Measurements from ENCODE around the gene TAT.
"Not testable (repeated sequence)": the region's sequence is repeated elsewhere in the genome, so short reads cannot be mapped to it uniquely, and the experiment has no call there.

TAT gene

DNA sequence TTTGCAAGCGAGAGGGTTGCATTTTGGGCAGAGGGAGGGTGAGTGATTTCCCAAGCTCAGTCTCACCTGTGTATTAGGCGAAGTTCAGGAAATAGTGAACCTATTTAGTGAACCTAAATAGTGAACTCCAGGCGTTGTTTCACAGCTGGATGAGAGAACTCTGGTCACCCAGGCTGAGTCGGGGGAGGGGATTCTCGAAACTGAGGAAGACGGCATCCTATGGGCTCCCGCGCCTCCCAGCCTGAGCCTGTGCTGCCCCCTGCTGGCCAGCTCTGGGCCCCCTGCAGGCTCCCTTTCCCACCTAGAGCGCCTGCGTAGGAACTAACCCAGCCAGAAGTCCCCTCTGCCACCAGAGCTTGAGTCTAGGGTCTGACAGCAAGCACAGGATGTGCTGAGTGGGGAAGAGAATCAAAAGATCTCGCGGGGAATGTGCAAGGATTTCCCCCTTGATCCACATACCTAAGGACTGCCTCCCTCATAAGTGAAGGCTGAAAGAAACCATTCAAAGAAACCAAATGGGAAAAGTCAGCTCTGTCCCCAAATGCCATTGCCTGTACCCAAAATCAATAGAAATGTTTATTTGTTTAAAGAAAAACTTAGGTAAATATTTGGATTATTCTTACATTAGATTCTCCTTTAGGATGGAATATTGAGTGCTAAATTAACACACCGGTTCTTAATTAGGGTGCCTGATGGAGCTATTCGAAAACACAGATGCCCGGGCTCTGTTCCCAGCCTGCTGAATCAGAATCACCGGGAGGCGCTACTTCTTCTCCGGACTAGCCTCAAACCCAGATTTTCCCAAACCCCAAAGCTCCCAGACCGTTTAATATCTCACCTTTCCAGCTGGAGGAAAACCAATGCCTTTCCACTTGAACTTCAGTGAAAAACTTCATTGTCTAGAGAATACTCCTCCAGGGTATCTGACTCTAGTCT is 34.3 kb upstream of the TAT start:
- H3K36me3 ChIP-seq (ENCODE audit: insufficient read depth, insufficient read length, low read length) = no peaks in the 10 kb centered on the region
- peak overlapping the region; percentile 32 for H3K9ac ChIP-seq (ENCODE audit: insufficient read length, low read depth)
- TF ChIP-seq ZNF274 (IDR thresholded peaks at IDR 0.05; ENCODE audit: low read depth, low read length) (no peak), YY1 (IDR thresholded peaks at IDR 0.05; ENCODE audit: insufficient read depth, insufficient read length) (no peak), SUZ12 (IDR thresholded peaks at IDR 0.05; ENCODE audit: extremely low read depth, insufficient read depth, insufficient read length) (no peak)
- no peaks in the 10 kb centered on the region for H3K27me3 ChIP-seq (ENCODE audit: insufficient read depth, insufficient read length)
- H3K9me3 ChIP-seq (ENCODE audit: insufficient read depth, low read length) = no peaks in the 10 kb centered on the region
- H3K4me3 ChIP-seq (ENCODE audit: insufficient read length, low read depth) = no peak overlapping the region
- H3K4me1 ChIP-seq (ENCODE audit: insufficient read depth, insufficient read length) = no peaks in the 10 kb centered on the region
- peak; percentile 78 for DNase-seq (ENCODE audit: low read depth, low spot score)

DNA sequence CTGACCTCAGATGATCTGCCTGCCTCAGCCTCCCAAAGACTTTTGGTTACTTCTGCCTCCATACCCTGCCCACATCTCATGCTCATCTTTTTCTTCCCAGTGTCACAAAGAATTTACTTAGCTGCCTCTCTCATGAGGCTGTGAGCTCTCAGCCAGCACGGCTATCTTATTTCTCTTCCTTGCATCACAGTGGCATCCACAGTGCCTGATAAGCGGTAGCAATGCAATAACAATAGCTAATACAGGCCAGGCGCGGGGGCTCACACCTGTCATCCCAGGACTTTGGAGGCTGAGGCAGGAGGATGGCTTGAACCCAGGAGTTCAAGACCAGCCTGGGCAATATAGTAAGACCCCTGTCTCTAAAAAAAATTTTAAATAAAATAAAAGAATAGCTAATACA is 33.6 kb upstream of the TAT start:
- no peak overlapping the region for H3K4me3 ChIP-seq (ENCODE audit: insufficient read length, low read depth)
- H3K9ac ChIP-seq (ENCODE audit: insufficient read length, low read depth) = no peak overlapping the region
- TF ChIP-seq SUZ12 (IDR thresholded peaks at IDR 0.05; ENCODE audit: extremely low read depth, insufficient read depth, insufficient read length) (no peak), YY1 (IDR thresholded peaks at IDR 0.05; ENCODE audit: insufficient read depth, insufficient read length) (no peak), ZNF274 (IDR thresholded peaks at IDR 0.05; ENCODE audit: low read depth, low read length) (no peak)
- H3K27me3 ChIP-seq (ENCODE audit: insufficient read depth, insufficient read length) = no peaks in the 10 kb centered on the region
- no peaks in the 10 kb centered on the region for H3K36me3 ChIP-seq (ENCODE audit: insufficient read depth, insufficient read length, low read length)
- no peaks in the 10 kb centered on the region for H3K4me1 ChIP-seq (ENCODE audit: insufficient read depth, insufficient read length)
- DNase-seq (ENCODE audit: low read depth, low spot score) = no peak
- H3K9me3 ChIP-seq (ENCODE audit: insufficient read depth, low read length) = no peaks in the 10 kb centered on the region

DNA sequence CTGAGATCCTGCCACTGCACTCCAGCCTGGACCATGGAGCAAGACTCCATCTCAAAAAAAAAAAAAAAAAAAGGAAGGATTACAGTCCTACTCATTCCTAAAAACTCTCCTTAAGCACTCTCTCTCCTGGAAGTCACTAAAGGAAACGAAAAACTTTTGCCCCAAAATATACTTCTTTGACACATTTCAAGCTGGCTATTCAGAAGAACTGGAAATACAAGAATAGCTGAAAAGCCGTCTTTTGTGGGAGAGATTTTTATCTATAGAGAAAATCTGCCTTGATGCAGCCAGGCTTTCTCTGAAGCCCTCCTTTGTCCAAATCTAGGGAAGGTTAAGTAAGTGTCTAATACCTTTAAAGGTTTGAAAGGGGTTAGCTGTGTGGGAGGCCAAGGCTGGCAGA is 32.2 kb upstream of the TAT start:
- Histone ChIP-seq H3K4me3 (ENCODE audit: insufficient read length, low read depth) (no peak overlapping the region), H3K27me3 (ENCODE audit: insufficient read depth, insufficient read length) (no peaks in the 10 kb centered on the region), H3K9ac (ENCODE audit: insufficient read length, low read depth) (no peak overlapping the region), H3K36me3 (ENCODE audit: insufficient read depth, insufficient read length, low read length) (no peaks in the 10 kb centered on the region), H3K9me3 (ENCODE audit: insufficient read depth, low read length) (no peaks in the 10 kb centered on the region), H3K4me1 (ENCODE audit: insufficient read depth, insufficient read length) (no peaks in the 10 kb centered on the region)
- no peak for DNase-seq (ENCODE audit: low read depth, low spot score)
- no peak for TF ChIP-seq SUZ12 (IDR thresholded peaks at IDR 0.05; ENCODE audit: extremely low read depth, insufficient read depth, insufficient read length)
- no peak for TF ChIP-seq ZNF274 (IDR thresholded peaks at IDR 0.05; ENCODE audit: low read depth, low read length)
- no peak for TF ChIP-seq YY1 (IDR thresholded peaks at IDR 0.05; ENCODE audit: insufficient read depth, insufficient read length)

DNA sequence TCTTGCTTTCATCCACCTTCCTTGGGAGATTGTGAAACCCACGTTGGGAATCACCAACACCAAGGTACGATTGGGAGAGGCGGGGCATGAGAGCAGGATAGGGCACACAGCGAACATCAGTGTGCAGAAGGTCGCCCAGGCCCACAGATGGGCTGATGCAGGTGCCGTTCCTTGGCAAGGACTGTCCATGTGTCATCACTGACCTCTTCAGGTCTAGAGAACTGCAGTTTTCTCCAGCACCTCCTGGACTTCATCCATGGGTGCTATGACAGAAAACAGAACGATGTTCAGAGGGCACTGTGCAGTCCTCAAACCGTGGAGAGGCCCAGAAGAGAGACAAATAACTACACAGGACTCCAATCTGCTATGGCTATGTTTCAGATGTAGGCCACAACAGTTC is 23.9 kb upstream of the TAT start:
- Histone ChIP-seq H3K9me3 (ENCODE audit: insufficient read depth, low read length) (no peaks in the 10 kb centered on the region), H3K4me3 (ENCODE audit: insufficient read length, low read depth) (no peak overlapping the region)
- TF ChIP-seq SUZ12 (IDR thresholded peaks at IDR 0.05; ENCODE audit: extremely low read depth, insufficient read depth, insufficient read length) (no peak), YY1 (IDR thresholded peaks at IDR 0.05; ENCODE audit: insufficient read depth, insufficient read length) (no peak), ZNF274 (IDR thresholded peaks at IDR 0.05; ENCODE audit: low read depth, low read length) (no peak)

DNA sequence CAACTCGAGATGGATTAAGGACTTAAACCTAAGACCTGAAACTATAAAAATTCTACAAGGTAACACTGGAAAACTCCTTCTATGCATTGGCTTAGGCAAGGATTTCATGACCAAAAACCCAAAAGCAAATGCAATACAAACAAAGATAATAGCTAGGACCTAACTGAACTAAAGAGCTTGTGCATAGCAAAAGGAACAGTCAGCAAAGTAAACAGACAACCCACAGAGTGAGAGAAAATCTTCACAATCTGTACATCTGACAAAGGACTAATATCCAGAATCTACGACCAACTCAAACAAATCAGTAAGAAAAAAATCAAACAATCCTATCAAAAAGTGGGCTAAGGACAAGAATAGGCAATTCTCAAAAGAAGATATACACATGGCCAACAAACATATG is 21.5 kb upstream of the TAT start:
- H3K27me3 ChIP-seq (ENCODE audit: insufficient read depth, insufficient read length); H3K9ac ChIP-seq (ENCODE audit: insufficient read length, low read depth); H3K36me3 ChIP-seq (ENCODE audit: insufficient read depth, insufficient read length, low read length); H3K4me1 ChIP-seq (ENCODE audit: insufficient read depth, insufficient read length); DNase-seq (ENCODE audit: low read depth, low spot score); H3K4me3 ChIP-seq (ENCODE audit: insufficient read length, low read depth); H3K9me3 ChIP-seq (ENCODE audit: insufficient read depth, low read length): not testable (repeated sequence)

More for the DNA sequence above, 23.9 kb upstream of the TAT start:
- Histone ChIP-seq H3K36me3 (ENCODE audit: insufficient read depth, insufficient read length, low read length) (no peaks in the 10 kb centered on the region), H3K4me1 (ENCODE audit: insufficient read depth, insufficient read length) (no peaks in the 10 kb centered on the region), H3K9ac (ENCODE audit: insufficient read length, low read depth) (no peak overlapping the region), H3K27me3 (ENCODE audit: insufficient read depth, insufficient read length) (no peaks in the 10 kb centered on the region)
- no peak for DNase-seq (ENCODE audit: low read depth, low spot score)

DNA sequence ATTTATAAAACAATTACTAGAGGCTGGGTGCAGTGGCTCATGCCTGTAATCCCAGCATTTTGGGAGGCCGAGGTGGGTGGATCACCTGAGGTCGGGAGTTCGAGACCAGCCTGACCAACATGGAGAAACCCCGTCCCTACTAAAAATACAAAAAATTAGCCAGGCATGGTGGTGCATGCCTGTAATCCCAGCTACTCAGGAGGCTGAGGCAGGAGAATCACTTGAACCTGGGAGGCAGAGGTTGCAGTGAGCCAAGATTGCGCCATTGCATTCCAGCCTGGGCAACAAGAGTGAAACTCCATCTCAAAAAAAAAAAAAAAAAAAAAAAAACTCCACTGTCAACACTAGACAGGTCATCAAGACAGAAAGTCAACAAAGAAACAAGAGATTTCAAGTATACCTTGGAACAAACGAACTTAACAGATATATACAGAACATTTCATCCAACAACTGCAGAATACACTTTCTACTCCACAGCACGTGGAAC is 18.5 kb upstream of the TAT start:
- DNase-seq (ENCODE audit: low read depth, low spot score); H3K36me3 ChIP-seq (ENCODE audit: insufficient read depth, insufficient read length, low read length): not testable (repeated sequence)

DNA sequence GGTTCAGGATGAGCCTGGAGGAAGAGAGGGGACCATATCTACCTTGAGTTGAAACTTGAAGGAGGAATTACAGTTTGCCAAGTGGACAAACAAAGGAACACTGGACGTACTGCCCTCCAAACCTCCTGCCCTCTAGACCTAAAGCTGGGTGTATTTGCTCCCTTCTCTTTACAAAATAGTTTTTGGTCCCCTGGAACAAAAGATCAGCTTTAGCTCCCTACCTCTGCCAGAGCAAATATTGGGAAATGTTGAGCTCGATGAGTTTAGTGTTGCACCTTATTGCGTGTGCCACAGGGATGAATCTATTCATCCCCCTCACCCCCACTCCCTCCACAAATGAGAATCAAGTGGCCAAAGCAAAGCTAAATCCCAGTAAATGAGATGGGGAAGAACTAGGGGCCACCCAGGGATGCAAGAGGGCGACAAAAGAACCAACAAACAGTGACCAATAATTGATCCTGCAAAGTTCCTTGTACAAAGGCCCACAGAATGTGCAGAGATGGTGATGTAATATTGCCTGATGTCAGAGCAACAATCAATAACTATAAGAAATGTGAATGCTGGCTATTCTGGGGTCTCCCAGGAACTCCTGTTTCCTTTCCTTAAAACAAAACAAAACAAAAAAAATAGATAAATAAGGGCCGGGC is 17.2 kb upstream of the TAT start:
- no peak overlapping the region for H3K4me3 ChIP-seq (ENCODE audit: insufficient read length, low read depth)
- no peaks in the 10 kb centered on the region for H3K9me3 ChIP-seq (ENCODE audit: insufficient read depth, low read length)
- H3K9ac ChIP-seq (ENCODE audit: insufficient read length, low read depth) = no peak overlapping the region
- no peaks in the 10 kb centered on the region for H3K4me1 ChIP-seq (ENCODE audit: insufficient read depth, insufficient read length)
- DNase-seq (ENCODE audit: low read depth, low spot score) = no peak
- H3K36me3 ChIP-seq (ENCODE audit: insufficient read depth, insufficient read length, low read length) = no peaks in the 10 kb centered on the region
- no peaks in the 10 kb centered on the region for H3K27me3 ChIP-seq (ENCODE audit: insufficient read depth, insufficient read length)
- TF ChIP-seq ZNF274 (IDR thresholded peaks at IDR 0.05; ENCODE audit: low read depth, low read length) (no peak), YY1 (IDR thresholded peaks at IDR 0.05; ENCODE audit: insufficient read depth, insufficient read length) (no peak), SUZ12 (IDR thresholded peaks at IDR 0.05; ENCODE audit: extremely low read depth, insufficient read depth, insufficient read length) (no peak)

More for the DNA sequence above, 18.5 kb upstream of the TAT start:
- H3K27me3 ChIP-seq (ENCODE audit: insufficient read depth, insufficient read length); H3K4me3 ChIP-seq (ENCODE audit: insufficient read length, low read depth); H3K9me3 ChIP-seq (ENCODE audit: insufficient read depth, low read length); H3K4me1 ChIP-seq (ENCODE audit: insufficient read depth, insufficient read length); H3K9ac ChIP-seq (ENCODE audit: insufficient read length, low read depth): not testable (repeated sequence)
